H1 (cell line): ENCODE measurements around the gene TBX6. TPM values are rescaled to one million over a fixed set of nuclear protein-coding genes. Genes with fewer than 3 reads are reported as not detected.
A peak's percentile ranks its signal among the peaks of the same experiment; 100 is the strongest.

Source experiments
- CHD1 ChIP-seq: IDR thresholded peaks from 2 replicates; pipeline ENCODE4 v1.6.1; 2012; ENCODE audit warnings: low read depth, low read length, improper control_type of control experiment
- EGR1 ChIP-seq: IDR thresholded peaks from 2 replicates; pipeline ENCODE4 v1.6.1; 2011; ENCODE audit warnings: low read depth, low read length, borderline replicate concordance
- KDM4A ChIP-seq: IDR thresholded peaks from one replicate; pipeline ENCODE4 v1.7.1; 2012; ENCODE audit warnings: low read depth, mild to moderate bottlenecking, moderate library complexity, low read length, inconsistent platforms; ENCODE audit not compliant: severe bottlenecking
- RBBP5 ChIP-seq: IDR thresholded peaks from 2 replicates; pipeline ENCODE4 v1.7.1; 2012; ENCODE audit warnings: low read depth, mild to moderate bottlenecking, inconsistent platforms, low read length, moderate library complexity, borderline replicate concordance
- SIRT6 ChIP-seq: IDR thresholded peaks from one replicate; pipeline ENCODE4 v1.7.1; 2012; ENCODE audit warnings: low read length, inconsistent platforms
- YY1 ChIP-seq: IDR thresholded peaks from 2 replicates; pipeline ENCODE4 v1.6.1; 2011; ENCODE audit warnings: low read depth, mild to moderate bottlenecking, low read length
- polyA plus RNA-seq, 7 experiments: library from polyadenylated mRNA; depleted of rRNA in 3 of 7; stranded (reverse) in 5 of 7; unstranded in 2 of 7; fragments of >200 nt in 5 of 7; fragments of 200-250 nt in 2 of 7; gene quantifications; 1 replicate in 5 of 7; 2 replicates in 1 of 7; 4 replicates in 1 of 7; pipeline versions ENCODE4 v1.2.1 to v1.2.3, GENCODE V29; 2011 to 2013; ENCODE audit warnings: missing spikeins in 2 of 7, mixed read lengths in 2 of 7
- total RNA-seq: library from RNA; stranded (reverse); fragmentation: NEBNext Ultra II Directional; extraction: Animal tissue kit (Norgen Biotek cat#: 25700); gene quantifications from 2 replicates; pipeline ENCODE4 v1.2.1, GENCODE V29; 2021
- TF ChIP-seq, protein P1 (sequence below): fragments of 300-600 bp; sonication (generic); IDR thresholded peaks from 2 replicates; pipeline ENCODE4 v1.7.1; 2012; ENCODE audit warnings: low read length, moderate library complexity, mild to moderate bottlenecking, inconsistent platforms; ENCODE audit not compliant: insufficient replicate concordance
- TF ChIP-seq, protein P2 (sequence below): IDR thresholded peaks from 2 replicates; pipeline ENCODE4 v1.6.1; 2012; ENCODE audit warnings: inconsistent platforms

TBX6 gene
- total and polyA plus RNA-seq, 2 of the 8 experiments (the other 6 are each of a cell fraction or from before 2014, with no cell fraction given) = 2.2 to 2.8 TPM

DNA sequence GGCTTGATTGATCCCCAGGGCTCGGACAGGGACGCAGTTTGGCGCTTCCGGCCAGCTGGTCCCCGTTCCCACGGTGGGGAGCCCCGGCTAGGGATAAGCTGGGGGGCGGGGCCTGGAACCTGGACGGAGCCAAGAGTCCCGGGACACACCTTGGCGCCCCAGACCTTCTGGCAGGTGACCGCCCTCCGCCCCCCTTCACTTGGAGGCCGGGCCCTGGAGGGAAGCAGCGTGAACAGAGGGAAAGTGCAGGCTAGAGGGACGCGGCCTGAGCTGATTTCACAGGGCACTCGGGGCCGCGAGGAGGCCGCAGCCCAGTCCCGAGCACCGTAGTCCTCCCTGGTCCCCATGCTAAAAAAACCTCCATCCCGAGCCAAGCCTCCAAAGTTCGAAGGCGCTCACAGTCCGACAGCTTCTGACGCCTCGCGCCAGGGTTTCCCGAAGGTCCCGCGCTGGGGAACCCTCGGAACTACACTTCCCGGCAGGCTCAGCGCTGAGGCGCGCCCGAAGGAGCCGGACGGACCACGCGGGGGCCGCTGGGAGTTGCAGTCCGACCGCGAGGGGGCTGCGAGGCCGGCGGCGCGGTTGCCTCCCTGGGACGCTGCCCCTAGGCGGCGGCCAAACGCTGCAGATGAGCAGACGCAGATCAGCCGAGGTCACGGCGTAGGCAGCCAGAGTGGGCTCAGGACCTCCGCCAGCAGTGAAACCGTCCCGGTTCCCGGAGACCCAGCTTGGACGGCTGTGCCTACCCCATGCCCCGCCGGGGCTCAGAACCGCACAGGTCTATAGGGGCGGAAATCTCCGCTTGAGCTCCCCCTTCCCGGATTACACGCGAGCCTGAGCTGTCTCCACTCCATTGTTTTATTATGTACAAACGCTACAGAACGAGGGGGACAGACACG lies at the start of gene TBX6 (continued):
- TF ChIP-seq, protein P1, sequence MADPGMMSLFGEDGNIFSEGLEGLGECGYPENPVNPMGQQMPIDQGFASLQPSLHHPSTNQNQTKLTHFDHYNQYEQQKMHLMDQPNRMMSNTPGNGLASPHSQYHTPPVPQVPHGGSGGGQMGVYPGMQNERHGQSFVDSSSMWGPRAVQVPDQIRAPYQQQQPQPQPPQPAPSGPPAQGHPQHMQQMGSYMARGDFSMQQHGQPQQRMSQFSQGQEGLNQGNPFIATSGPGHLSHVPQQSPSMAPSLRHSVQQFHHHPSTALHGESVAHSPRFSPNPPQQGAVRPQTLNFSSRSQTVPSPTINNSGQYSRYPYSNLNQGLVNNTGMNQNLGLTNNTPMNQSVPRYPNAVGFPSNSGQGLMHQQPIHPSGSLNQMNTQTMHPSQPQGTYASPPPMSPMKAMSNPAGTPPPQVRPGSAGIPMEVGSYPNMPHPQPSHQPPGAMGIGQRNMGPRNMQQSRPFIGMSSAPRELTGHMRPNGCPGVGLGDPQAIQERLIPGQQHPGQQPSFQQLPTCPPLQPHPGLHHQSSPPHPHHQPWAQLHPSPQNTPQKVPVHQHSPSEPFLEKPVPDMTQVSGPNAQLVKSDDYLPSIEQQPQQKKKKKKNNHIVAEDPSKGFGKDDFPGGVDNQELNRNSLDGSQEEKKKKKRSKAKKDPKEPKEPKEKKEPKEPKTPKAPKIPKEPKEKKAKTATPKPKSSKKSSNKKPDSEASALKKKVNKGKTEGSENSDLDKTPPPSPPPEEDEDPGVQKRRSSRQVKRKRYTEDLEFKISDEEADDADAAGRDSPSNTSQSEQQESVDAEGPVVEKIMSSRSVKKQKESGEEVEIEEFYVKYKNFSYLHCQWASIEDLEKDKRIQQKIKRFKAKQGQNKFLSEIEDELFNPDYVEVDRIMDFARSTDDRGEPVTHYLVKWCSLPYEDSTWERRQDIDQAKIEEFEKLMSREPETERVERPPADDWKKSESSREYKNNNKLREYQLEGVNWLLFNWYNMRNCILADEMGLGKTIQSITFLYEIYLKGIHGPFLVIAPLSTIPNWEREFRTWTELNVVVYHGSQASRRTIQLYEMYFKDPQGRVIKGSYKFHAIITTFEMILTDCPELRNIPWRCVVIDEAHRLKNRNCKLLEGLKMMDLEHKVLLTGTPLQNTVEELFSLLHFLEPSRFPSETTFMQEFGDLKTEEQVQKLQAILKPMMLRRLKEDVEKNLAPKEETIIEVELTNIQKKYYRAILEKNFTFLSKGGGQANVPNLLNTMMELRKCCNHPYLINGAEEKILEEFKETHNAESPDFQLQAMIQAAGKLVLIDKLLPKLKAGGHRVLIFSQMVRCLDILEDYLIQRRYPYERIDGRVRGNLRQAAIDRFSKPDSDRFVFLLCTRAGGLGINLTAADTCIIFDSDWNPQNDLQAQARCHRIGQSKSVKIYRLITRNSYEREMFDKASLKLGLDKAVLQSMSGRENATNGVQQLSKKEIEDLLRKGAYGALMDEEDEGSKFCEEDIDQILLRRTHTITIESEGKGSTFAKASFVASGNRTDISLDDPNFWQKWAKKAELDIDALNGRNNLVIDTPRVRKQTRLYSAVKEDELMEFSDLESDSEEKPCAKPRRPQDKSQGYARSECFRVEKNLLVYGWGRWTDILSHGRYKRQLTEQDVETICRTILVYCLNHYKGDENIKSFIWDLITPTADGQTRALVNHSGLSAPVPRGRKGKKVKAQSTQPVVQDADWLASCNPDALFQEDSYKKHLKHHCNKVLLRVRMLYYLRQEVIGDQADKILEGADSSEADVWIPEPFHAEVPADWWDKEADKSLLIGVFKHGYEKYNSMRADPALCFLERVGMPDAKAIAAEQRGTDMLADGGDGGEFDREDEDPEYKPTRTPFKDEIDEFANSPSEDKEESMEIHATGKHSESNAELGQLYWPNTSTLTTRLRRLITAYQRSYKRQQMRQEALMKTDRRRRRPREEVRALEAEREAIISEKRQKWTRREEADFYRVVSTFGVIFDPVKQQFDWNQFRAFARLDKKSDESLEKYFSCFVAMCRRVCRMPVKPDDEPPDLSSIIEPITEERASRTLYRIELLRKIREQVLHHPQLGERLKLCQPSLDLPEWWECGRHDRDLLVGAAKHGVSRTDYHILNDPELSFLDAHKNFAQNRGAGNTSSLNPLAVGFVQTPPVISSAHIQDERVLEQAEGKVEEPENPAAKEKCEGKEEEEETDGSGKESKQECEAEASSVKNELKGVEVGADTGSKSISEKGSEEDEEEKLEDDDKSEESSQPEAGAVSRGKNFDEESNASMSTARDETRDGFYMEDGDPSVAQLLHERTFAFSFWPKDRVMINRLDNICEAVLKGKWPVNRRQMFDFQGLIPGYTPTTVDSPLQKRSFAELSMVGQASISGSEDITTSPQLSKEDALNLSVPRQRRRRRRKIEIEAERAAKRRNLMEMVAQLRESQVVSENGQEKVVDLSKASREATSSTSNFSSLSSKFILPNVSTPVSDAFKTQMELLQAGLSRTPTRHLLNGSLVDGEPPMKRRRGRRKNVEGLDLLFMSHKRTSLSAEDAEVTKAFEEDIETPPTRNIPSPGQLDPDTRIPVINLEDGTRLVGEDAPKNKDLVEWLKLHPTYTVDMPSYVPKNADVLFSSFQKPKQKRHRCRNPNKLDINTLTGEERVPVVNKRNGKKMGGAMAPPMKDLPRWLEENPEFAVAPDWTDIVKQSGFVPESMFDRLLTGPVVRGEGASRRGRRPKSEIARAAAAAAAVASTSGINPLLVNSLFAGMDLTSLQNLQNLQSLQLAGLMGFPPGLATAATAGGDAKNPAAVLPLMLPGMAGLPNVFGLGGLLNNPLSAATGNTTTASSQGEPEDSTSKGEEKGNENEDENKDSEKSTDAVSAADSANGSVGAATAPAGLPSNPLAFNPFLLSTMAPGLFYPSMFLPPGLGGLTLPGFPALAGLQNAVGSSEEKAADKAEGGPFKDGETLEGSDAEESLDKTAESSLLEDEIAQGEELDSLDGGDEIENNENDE = no peak
- TF ChIP-seq SIRT6 (no peak), KDM4A (peak; percentile 57), RBBP5 (no peak), CHD1 (no peak), EGR1 (no peak), YY1 (no peak; the same call in 1 of the 2 replicates)
- TF ChIP-seq, protein P2, sequence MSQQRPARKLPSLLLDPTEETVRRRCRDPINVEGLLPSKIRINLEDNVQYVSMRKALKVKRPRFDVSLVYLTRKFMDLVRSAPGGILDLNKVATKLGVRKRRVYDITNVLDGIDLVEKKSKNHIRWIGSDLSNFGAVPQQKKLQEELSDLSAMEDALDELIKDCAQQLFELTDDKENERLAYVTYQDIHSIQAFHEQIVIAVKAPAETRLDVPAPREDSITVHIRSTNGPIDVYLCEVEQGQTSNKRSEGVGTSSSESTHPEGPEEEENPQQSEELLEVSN = peak; percentile 53; the same call in 1 of the 2 replicates
